HepG2 (cell line): ENCODE results near the gene MC1R.

Experiments used
- CC2D1A ChIP-seq: sonication (generic); formaldehyde crosslinking; IDR thresholded peaks from 2 replicates; pipeline ENCODE4 v1.8.1; 2023; ENCODE audit warnings: mild to moderate bottlenecking, missing genetic modification reagents
- EZH2 ChIP-seq: conservative IDR thresholded peaks from 2 replicates; pipeline ENCODE4 v1.6.1; 2012; ENCODE audit warnings: mild to moderate bottlenecking, low read depth, low read length, moderate library complexity
- HDAC2 ChIP-seq: sonication (generic); formaldehyde crosslinking; IDR thresholded peaks from 2 replicates; pipeline ENCODE4 v1.4.0; 2020; ENCODE audit warnings: missing genetic modification reagents
- POLR2A ChIP-seq, 2 experiments: IDR thresholded peaks; 2 replicates each; pipeline ENCODE4 v1.6.1; 2011; ENCODE audit warnings: low read depth in 2 of 2, low read length in 2 of 2, mild to moderate bottlenecking in 1 of 2, moderate library complexity in 1 of 2; ENCODE audit not compliant: insufficient read depth in 1 of 2
- TAF1 ChIP-seq: sonication (generic); formaldehyde crosslinking; IDR thresholded peaks from 2 replicates; pipeline ENCODE4 v1.4.0; 2020; ENCODE audit warnings: missing genetic modification reagents
- ZNF282 ChIP-seq: fragments of 450-650 bp; IDR thresholded peaks from 2 replicates; pipeline ENCODE4 v1.6.1; 2018; ENCODE audit not compliant: partially characterized antibody
- ZNF33A ChIP-seq: sonication (generic); formaldehyde crosslinking; IDR thresholded peaks from 2 replicates; pipeline ENCODE4 v1.5.1; 2020; ENCODE audit warnings: missing genetic modification reagents, mild to moderate bottlenecking, moderate library complexity, borderline replicate concordance
- TF ChIP-seq, protein P1 (sequence below): sonication (generic); formaldehyde crosslinking; IDR thresholded peaks from 2 replicates; pipeline ENCODE4 v1.4.0; 2020; ENCODE audit warnings: mild to moderate bottlenecking, missing genetic modification reagents
- TF ChIP-seq, protein P2 (sequence below): sonication (generic); formaldehyde crosslinking; IDR thresholded peaks from 2 replicates; pipeline ENCODE4 v1.5.0; 2020; ENCODE audit warnings: mild to moderate bottlenecking, missing genetic modification reagents, moderate library complexity
- TF ChIP-seq, protein P3 (sequence below): sonication (generic); formaldehyde crosslinking; conservative IDR thresholded peaks from 2 replicates; pipeline ENCODE4 v1.8.1; 2023; ENCODE audit warnings: missing genetic modification reagents
- TF ChIP-seq, protein P4 (sequence below), 2 experiments: IDR thresholded peaks; 2 replicates each; pipeline ENCODE4 v1.6.1; 2011 to 2012; ENCODE audit warnings: low read length in 2 of 2, borderline replicate concordance in 1 of 2, low read depth in 1 of 2, mild to moderate bottlenecking in 1 of 2, moderate library complexity in 1 of 2
- TF ChIP-seq, protein P5 (sequence below): sonication (generic); formaldehyde crosslinking; conservative IDR thresholded peaks from 2 replicates; pipeline ENCODE4 v1.8.0; 2022; ENCODE audit warnings: missing genetic modification reagents
- TF ChIP-seq, protein P6 (sequence below): sonication (generic); formaldehyde crosslinking; IDR thresholded peaks from 2 replicates; pipeline ENCODE4 v1.4.0; 2020; ENCODE audit warnings: missing genetic modification reagents

DNA sequence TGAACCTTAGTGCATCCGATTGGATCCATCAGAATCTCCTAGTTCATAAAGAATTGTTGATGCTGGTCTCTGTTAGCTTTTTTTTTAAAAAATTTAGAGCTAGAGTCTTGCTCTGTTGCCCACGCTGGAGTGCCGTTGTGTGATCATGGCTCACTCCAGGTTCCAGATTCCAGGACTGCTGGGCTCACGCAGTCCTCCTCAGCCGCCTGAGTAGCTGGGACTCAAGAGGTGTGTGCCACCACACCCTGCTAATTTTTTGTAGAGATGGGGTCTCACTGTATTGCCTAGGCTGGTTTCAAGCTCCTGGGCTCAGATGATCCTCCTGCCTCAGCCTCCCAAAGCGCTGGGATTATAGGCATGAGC, 37.3 kb upstream of the MC1R start:
- TF ChIP-seq, protein P1, sequence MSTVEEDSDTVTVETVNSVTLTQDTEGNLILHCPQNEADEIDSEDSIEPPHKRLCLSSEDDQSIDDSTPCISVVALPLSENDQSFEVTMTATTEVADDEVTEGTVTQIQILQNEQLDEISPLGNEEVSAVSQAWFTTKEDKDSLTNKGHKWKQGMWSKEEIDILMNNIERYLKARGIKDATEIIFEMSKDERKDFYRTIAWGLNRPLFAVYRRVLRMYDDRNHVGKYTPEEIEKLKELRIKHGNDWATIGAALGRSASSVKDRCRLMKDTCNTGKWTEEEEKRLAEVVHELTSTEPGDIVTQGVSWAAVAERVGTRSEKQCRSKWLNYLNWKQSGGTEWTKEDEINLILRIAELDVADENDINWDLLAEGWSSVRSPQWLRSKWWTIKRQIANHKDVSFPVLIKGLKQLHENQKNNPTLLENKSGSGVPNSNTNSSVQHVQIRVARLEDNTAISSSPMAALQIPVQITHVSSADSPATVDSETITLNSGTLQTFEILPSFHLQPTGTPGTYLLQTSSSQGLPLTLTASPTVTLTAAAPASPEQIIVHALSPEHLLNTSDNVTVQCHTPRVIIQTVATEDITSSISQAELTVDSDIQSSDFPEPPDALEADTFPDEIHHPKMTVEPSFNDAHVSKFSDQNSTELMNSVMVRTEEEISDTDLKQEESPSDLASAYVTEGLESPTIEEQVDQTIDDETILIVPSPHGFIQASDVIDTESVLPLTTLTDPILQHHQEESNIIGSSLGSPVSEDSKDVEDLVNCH (CRISPR knock-in tag), result no peak
- TF ChIP-seq TAF1 (CRISPR knock-in tag), result no peak
- no peak for TF ChIP-seq ZNF282
- TF ChIP-seq POLR2A (IDR thresholded peaks at IDR 0.05; ENCODE audit: insufficient read depth in 1 of 2, low read depth in 2 of 2, low read length in 2 of 2), result no peak
- TF ChIP-seq, protein P2, sequence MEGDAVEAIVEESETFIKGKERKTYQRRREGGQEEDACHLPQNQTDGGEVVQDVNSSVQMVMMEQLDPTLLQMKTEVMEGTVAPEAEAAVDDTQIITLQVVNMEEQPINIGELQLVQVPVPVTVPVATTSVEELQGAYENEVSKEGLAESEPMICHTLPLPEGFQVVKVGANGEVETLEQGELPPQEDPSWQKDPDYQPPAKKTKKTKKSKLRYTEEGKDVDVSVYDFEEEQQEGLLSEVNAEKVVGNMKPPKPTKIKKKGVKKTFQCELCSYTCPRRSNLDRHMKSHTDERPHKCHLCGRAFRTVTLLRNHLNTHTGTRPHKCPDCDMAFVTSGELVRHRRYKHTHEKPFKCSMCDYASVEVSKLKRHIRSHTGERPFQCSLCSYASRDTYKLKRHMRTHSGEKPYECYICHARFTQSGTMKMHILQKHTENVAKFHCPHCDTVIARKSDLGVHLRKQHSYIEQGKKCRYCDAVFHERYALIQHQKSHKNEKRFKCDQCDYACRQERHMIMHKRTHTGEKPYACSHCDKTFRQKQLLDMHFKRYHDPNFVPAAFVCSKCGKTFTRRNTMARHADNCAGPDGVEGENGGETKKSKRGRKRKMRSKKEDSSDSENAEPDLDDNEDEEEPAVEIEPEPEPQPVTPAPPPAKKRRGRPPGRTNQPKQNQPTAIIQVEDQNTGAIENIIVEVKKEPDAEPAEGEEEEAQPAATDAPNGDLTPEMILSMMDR, result no peak
- TF ChIP-seq, protein P3, sequence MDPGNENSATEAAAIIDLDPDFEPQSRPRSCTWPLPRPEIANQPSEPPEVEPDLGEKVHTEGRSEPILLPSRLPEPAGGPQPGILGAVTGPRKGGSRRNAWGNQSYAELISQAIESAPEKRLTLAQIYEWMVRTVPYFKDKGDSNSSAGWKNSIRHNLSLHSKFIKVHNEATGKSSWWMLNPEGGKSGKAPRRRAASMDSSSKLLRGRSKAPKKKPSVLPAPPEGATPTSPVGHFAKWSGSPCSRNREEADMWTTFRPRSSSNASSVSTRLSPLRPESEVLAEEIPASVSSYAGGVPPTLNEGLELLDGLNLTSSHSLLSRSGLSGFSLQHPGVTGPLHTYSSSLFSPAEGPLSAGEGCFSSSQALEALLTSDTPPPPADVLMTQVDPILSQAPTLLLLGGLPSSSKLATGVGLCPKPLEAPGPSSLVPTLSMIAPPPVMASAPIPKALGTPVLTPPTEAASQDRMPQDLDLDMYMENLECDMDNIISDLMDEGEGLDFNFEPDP (CRISPR knock-in tag), result no peak
- TF ChIP-seq EZH2, result no peak
- TF ChIP-seq, protein P4, sequence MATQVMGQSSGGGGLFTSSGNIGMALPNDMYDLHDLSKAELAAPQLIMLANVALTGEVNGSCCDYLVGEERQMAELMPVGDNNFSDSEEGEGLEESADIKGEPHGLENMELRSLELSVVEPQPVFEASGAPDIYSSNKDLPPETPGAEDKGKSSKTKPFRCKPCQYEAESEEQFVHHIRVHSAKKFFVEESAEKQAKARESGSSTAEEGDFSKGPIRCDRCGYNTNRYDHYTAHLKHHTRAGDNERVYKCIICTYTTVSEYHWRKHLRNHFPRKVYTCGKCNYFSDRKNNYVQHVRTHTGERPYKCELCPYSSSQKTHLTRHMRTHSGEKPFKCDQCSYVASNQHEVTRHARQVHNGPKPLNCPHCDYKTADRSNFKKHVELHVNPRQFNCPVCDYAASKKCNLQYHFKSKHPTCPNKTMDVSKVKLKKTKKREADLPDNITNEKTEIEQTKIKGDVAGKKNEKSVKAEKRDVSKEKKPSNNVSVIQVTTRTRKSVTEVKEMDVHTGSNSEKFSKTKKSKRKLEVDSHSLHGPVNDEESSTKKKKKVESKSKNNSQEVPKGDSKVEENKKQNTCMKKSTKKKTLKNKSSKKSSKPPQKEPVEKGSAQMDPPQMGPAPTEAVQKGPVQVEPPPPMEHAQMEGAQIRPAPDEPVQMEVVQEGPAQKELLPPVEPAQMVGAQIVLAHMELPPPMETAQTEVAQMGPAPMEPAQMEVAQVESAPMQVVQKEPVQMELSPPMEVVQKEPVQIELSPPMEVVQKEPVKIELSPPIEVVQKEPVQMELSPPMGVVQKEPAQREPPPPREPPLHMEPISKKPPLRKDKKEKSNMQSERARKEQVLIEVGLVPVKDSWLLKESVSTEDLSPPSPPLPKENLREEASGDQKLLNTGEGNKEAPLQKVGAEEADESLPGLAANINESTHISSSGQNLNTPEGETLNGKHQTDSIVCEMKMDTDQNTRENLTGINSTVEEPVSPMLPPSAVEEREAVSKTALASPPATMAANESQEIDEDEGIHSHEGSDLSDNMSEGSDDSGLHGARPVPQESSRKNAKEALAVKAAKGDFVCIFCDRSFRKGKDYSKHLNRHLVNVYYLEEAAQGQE (IDR thresholded peaks at IDR 0.05; ENCODE audit: borderline replicate concordance in 1 of 2, low read depth in 1 of 2, low read length in 2 of 2), result no peak
- TF ChIP-seq ZNF33A (CRISPR knock-in tag), result no peak
- TF ChIP-seq, protein P5, sequence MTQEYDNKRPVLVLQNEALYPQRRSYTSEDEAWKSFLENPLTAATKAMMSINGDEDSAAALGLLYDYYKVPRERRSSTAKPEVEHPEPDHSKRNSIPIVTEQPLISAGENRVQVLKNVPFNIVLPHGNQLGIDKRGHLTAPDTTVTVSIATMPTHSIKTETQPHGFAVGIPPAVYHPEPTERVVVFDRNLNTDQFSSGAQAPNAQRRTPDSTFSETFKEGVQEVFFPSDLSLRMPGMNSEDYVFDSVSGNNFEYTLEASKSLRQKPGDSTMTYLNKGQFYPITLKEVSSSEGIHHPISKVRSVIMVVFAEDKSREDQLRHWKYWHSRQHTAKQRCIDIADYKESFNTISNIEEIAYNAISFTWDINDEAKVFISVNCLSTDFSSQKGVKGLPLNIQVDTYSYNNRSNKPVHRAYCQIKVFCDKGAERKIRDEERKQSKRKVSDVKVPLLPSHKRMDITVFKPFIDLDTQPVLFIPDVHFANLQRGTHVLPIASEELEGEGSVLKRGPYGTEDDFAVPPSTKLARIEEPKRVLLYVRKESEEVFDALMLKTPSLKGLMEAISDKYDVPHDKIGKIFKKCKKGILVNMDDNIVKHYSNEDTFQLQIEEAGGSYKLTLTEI (CRISPR knock-in tag), result no peak
- TF ChIP-seq CC2D1A, result no peak
- TF ChIP-seq HDAC2 (CRISPR knock-in tag), result no peak
- TF ChIP-seq, protein P6, sequence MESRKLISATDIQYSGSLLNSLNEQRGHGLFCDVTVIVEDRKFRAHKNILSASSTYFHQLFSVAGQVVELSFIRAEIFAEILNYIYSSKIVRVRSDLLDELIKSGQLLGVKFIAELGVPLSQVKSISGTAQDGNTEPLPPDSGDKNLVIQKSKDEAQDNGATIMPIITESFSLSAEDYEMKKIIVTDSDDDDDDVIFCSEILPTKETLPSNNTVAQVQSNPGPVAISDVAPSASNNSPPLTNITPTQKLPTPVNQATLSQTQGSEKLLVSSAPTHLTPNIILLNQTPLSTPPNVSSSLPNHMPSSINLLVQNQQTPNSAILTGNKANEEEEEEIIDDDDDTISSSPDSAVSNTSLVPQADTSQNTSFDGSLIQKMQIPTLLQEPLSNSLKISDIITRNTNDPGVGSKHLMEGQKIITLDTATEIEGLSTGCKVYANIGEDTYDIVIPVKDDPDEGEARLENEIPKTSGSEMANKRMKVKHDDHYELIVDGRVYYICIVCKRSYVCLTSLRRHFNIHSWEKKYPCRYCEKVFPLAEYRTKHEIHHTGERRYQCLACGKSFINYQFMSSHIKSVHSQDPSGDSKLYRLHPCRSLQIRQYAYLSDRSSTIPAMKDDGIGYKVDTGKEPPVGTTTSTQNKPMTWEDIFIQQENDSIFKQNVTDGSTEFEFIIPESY (CRISPR knock-in tag), result no peak
